ENCODE results near the gene SGF29.
A peak's percentile ranks its signal among the peaks of the same experiment; 100 is the strongest.

SGF29 gene

DNA sequence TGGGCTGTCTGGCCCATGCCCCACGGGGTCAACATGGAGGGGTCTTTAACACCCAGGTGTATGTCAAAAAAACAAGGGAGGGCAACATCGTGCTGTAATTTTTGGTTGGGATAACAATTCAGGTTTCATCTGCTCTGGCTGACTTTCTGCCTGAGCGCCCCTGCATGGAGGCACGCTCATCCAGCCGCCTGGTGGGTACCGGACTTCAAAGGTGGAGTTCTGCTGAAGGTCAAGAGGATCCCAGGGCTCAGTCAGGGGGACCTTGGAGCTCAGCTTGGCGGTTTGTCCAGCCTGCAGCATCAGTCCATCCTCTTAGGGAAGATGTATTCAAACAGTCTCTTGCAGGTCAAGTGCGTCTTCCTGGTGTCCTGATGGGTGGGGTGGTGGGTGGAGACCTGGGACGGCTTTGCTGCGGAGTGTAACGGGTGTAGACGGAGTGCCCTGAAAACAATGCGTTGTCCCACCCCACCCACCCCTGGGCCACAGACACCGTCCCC is 5.4 kb upstream of the SGF29 start:
- DNase-seq: no peak
- H3K79me2 ChIP-seq (ENCODE audit: low read length): no peaks in the 10 kb centered on the region
- no peak overlapping the region for H3K27ac ChIP-seq (ENCODE audit: low read length)
- H3K36me3 ChIP-seq (replicated peaks; ENCODE audit: insufficient read depth, low read length): no peaks in the 10 kb centered on the region
- no peaks in the 10 kb centered on the region for H3K4me1 ChIP-seq (ENCODE audit: low read length)
- no peak overlapping the region for H3K4me3 ChIP-seq (ENCODE audit: low read length)
- H4K20me1 ChIP-seq (ENCODE audit: insufficient read depth, low read length): no peaks in the 10 kb centered on the region
- H3K4me2 ChIP-seq (ENCODE audit: low read depth, low read length): no peak overlapping the region
- TF ChIP-seq EZH2phosphoT487 (IDR thresholded peaks at IDR 0.05; ENCODE audit: low read length): no peak
- TF ChIP-seq, protein P1, sequence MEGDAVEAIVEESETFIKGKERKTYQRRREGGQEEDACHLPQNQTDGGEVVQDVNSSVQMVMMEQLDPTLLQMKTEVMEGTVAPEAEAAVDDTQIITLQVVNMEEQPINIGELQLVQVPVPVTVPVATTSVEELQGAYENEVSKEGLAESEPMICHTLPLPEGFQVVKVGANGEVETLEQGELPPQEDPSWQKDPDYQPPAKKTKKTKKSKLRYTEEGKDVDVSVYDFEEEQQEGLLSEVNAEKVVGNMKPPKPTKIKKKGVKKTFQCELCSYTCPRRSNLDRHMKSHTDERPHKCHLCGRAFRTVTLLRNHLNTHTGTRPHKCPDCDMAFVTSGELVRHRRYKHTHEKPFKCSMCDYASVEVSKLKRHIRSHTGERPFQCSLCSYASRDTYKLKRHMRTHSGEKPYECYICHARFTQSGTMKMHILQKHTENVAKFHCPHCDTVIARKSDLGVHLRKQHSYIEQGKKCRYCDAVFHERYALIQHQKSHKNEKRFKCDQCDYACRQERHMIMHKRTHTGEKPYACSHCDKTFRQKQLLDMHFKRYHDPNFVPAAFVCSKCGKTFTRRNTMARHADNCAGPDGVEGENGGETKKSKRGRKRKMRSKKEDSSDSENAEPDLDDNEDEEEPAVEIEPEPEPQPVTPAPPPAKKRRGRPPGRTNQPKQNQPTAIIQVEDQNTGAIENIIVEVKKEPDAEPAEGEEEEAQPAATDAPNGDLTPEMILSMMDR (IDR thresholded peaks at IDR 0.05; ENCODE audit: low read length): no peak
- H2AFZ ChIP-seq (ENCODE audit: low read length): no peak overlapping the region
- H3K27me3 ChIP-seq (replicated peaks; ENCODE audit: insufficient read depth, low read length): 0 out of 2 replicates have a peak, but pooled peaks cover 8% of the 10 kb centered on the region
- no peak overlapping the region for H3K9ac ChIP-seq (ENCODE audit: low read length)
- H3K9me3 ChIP-seq (replicated peaks; ENCODE audit: insufficient read depth, low read length): no peaks in the 10 kb centered on the region
- H3F3A ChIP-seq (ENCODE audit: insufficient read depth, low read length): no peaks in the 10 kb centered on the region
- H3K9me2 ChIP-seq (replicated peaks; ENCODE audit: insufficient read depth, low read length): no peaks in the 10 kb centered on the region

GRCh38 chr16:28549301-28549899 is 4.3 kb upstream of the SGF29 start:
- DNase-seq: peak; percentile 41
- Histone ChIP-seq H3F3A (ENCODE audit: insufficient read depth, low read length) (no peaks in the 10 kb centered on the region), H3K4me2 (ENCODE audit: low read depth, low read length) (no peak overlapping the region)

GRCh38 chr16:28554634-28555423 is 1.1 kb downstream of the SGF29 start:
- H3K9ac ChIP-seq (ENCODE audit: low read length): peak overlapping the region; percentile 37; the same call in 1 of the 2 replicates
- peak; percentile 20 for DNase-seq
- H3K9me2 ChIP-seq (replicated peaks; ENCODE audit: insufficient read depth, low read length): no peaks in the 10 kb centered on the region
- H3K36me3 ChIP-seq (replicated peaks; ENCODE audit: insufficient read depth, low read length): no peaks in the 10 kb centered on the region
- peak overlapping the region; percentile 55 for H2AFZ ChIP-seq (ENCODE audit: low read length)
- no peak overlapping the region for H3K27ac ChIP-seq (ENCODE audit: low read length)
- no peaks in the 10 kb centered on the region for H3K4me1 ChIP-seq (ENCODE audit: low read length)
- no peaks in the 10 kb centered on the region for H4K20me1 ChIP-seq (ENCODE audit: insufficient read depth, low read length)
- H3K79me2 ChIP-seq (ENCODE audit: low read length): peaks cover 15% of the 10 kb centered on the region
- no peaks in the 10 kb centered on the region for H3F3A ChIP-seq (ENCODE audit: insufficient read depth, low read length)
- no peak for TF ChIP-seq EZH2 (optimal IDR thresholded peaks at IDR 0.05; ENCODE audit: low read depth, low read length)
- TF ChIP-seq, protein P1 (IDR thresholded peaks at IDR 0.05; ENCODE audit: low read length): no peak
- no peak for TF ChIP-seq EZH2phosphoT487 (IDR thresholded peaks at IDR 0.05; ENCODE audit: low read length)
- H3K9me3 ChIP-seq (replicated peaks; ENCODE audit: insufficient read depth, low read length): no peaks in the 10 kb centered on the region
- no peaks in the 10 kb centered on the region for H3K27me3 ChIP-seq (replicated peaks; ENCODE audit: insufficient read depth, low read length)
- H3K4me3 ChIP-seq (ENCODE audit: low read length): peak overlapping the region; percentile 56
- H3K4me2 ChIP-seq (ENCODE audit: low read depth, low read length): peak overlapping the region; percentile 70; the same call in 1 of the 2 replicates

More at GRCh38 chr16:28549301-28549899, 4.3 kb upstream of the SGF29 start:
- H3K9me2 ChIP-seq (replicated peaks; ENCODE audit: insufficient read depth, low read length): no peaks in the 10 kb centered on the region
- 0 out of 2 replicates have a peak, but pooled peaks cover 8% of the 10 kb centered on the region for H3K27me3 ChIP-seq (replicated peaks; ENCODE audit: insufficient read depth, low read length)
- H3K27ac ChIP-seq (ENCODE audit: low read length): no peak overlapping the region
- no peaks in the 10 kb centered on the region for H4K20me1 ChIP-seq (ENCODE audit: insufficient read depth, low read length)
- no peaks in the 10 kb centered on the region for H3K36me3 ChIP-seq (replicated peaks; ENCODE audit: insufficient read depth, low read length)
- H3K4me3 ChIP-seq (ENCODE audit: low read length): no peak overlapping the region
- TF ChIP-seq EZH2phosphoT487 (IDR thresholded peaks at IDR 0.05; ENCODE audit: low read length): no peak
- TF ChIP-seq, protein P1 (IDR thresholded peaks at IDR 0.05; ENCODE audit: low read length): peak; percentile 46
- no peak for TF ChIP-seq EZH2 (optimal IDR thresholded peaks at IDR 0.05; ENCODE audit: low read depth, low read length)
- no peak overlapping the region for H2AFZ ChIP-seq (ENCODE audit: low read length)
- no peak overlapping the region for H3K9ac ChIP-seq (ENCODE audit: low read length)
- peaks cover under 1% of the 10 kb centered on the region for H3K79me2 ChIP-seq (ENCODE audit: low read length)
- no peaks in the 10 kb centered on the region for H3K9me3 ChIP-seq (replicated peaks; ENCODE audit: insufficient read depth, low read length)
- H3K4me1 ChIP-seq (ENCODE audit: low read length): no peaks in the 10 kb centered on the region
